ENCODE results near the gene TBX19. TPM values are rescaled to one million over a fixed set of nuclear protein-coding genes. Genes with fewer than 3 reads are reported as not detected.

Gene TBX19
- total and polyA plus RNA-seq, 2 of the 4 experiments (the other 2 are of a cell fraction) = 0.18 to 0.89 TPM

DNA sequence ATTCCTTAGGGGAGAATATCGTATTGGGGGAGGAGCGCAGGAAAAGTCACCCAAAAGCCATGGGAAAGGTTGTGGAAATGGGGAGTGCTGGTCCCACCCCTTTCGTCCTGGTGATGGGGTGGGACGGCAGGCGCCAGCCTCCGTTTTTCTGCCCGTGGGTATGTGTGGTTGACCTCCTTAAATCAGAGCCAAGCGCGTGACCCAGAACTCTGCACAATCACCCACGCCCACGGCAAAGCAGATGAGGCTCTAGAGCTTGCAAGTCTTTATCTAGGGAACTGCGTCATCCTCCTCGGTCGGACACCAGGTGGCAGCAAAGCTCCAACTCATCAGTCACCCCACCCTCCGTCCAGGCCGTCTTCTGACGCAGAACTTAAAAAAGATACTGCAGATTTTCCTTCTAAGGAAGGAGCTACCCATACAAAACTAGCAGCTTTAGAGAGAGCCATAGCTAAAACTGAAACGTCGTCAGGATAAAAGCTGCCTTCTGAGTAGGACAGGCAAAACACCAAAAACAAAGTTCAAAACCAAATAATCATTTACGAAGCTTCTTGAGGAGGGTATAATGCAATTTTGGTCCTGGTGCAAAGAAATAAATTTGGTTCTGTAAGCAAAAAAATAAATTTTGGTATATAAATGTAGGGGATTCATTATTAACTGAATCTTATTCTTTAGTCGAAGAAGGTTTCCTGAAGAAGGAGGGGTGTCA is 62.0 kb downstream of the TBX19 start:
- BruUV-seq (replicated peaks) = no TSS peak
- in situ Hi-C loops (cut with MboI; ENCODE audit: low sequenced_read_pairs) = loop anchor here (25.0 kb wide), 1 partner anchor 1020 kb away; the partner anchor contains the start of genes BLZF1 and NME7
- no peak overlapping the region for H2BK20ac ChIP-seq (ENCODE audit: low read depth, low read length)
- CTCF ChIA-PET = interaction anchor here (0.6 to 2.2 kb wide), 21 partner anchors 8 to 1026 kb away, joined by 3 to 12 read pairs (median 4); partner anchors contain the start of gene BLZF1
- no peaks in the 10 kb centered on the region for H4K20me1 ChIP-seq (ENCODE audit: insufficient read depth, low read length)
- H3K27ac ChIP-seq (ENCODE audit: insufficient read depth, low read length) = no peak overlapping the region
- peak overlapping the region; percentile 86 for H2AFZ ChIP-seq (replicated peaks; ENCODE audit: low read length, poor library complexity)
- dilution Hi-C loops (cut with HindIII; ENCODE audit: low sequenced_read_pairs, unreplicated experiment) = no loop called here
- H3K9me3 ChIP-seq (ENCODE audit: control insufficient read depth, insufficient read depth, low read length) = no peaks in the 10 kb centered on the region
- H3K4me2 ChIP-seq (ENCODE audit: low read depth, low read length) = peak overlapping the region; percentile 55
- H3K9ac ChIP-seq (ENCODE audit: low read depth, low read length) = no peak overlapping the region
- H2BK5ac ChIP-seq (ENCODE audit: low read depth, low read length, poor library complexity, severe bottlenecking) = no peak overlapping the region
- POLR2A ChIA-PET (ENCODE audit: unreplicated experiment) = no interaction called here
- no peak overlapping the region for H4K5ac ChIP-seq (ENCODE audit: low read depth, low read length)
- no peak overlapping the region for H3K56ac ChIP-seq (ENCODE audit: extremely low read depth, insufficient read depth, low read length)
- intact Hi-C loops (cut with micrococcal nuclease) = loop anchor here (1.0 to 2.0 kb wide), 3 partner anchors 97 to 1006 kb away; no protein-coding TSS in a partner anchor
- H3K23ac ChIP-seq (ENCODE audit: low read depth, low read length) = no peak overlapping the region
- no peak overlapping the region for H2BK120ac ChIP-seq (ENCODE audit: low read depth, low read length)
- H3K14ac ChIP-seq (replicated peaks; ENCODE audit: low read depth, low read length) = no peak overlapping the region; the same call in 1 of the 2 replicates
- DNase-seq (peak; percentile 91), ATAC-seq (ENCODE audit: low read depth) (peak; percentile 98)
- no peak overlapping the region for H2AK9ac ChIP-seq (replicated peaks; ENCODE audit: low read depth, low read length, poor library complexity)
- H3K4me3 ChIP-seq (ENCODE audit: insufficient read depth, low read depth, low read length) = no peak overlapping the region
- 8% methylated on average over 10 of the region's 21 CpGs; no CpG with 5 or more reads in 1 of the 2 experiments for WGBS, 2 experiments (ENCODE audit: extremely low coverage in 2 of 2, insufficient read length in 1 of 2)
- H3K18ac ChIP-seq (ENCODE audit: low read depth, low read length) = no peak overlapping the region
- H3K4me1 ChIP-seq (ENCODE audit: control insufficient read depth, insufficient read depth, low read length) = no peaks in the 10 kb centered on the region
- no peak overlapping the region for H2BK15ac ChIP-seq (ENCODE audit: low read depth, low read length)
- no peaks in the 10 kb centered on the region for H3K36me3 ChIP-seq (ENCODE audit: control insufficient read depth, insufficient read depth, low read length)
- no peak overlapping the region for H4K8ac ChIP-seq (ENCODE audit: low read depth in 2 of 2, low read length in 2 of 2)
- H3K79me1 ChIP-seq (ENCODE audit: low read depth in 1 of 2, low read length in 2 of 2) = no peaks in the 10 kb centered on the region
- peaks cover 2% of the 10 kb centered on the region for H3K27me3 ChIP-seq (ENCODE audit: control insufficient read depth, insufficient read depth, low read length)
- H3K4ac ChIP-seq (ENCODE audit: low read depth, low read length) = no peak overlapping the region
- TF ChIP-seq SMC3 (IDR thresholded peaks at IDR 0.05; ENCODE audit: low read depth, low read length) (peak; percentile 62), FOS (IDR thresholded peaks at IDR 0.05; ENCODE audit: low read depth, low read length) (no peak), RAD21 (IDR thresholded peaks at IDR 0.05; ENCODE audit: low read length) (peak; percentile 75), MAZ (IDR thresholded peaks at IDR 0.05; ENCODE audit: borderline replicate concordance, low read depth, low read length) (peak; percentile 65; the same call in 1 of the 2 replicates), ELK1 (IDR thresholded peaks at IDR 0.05; ENCODE audit: borderline replicate concordance, low read depth, low read length) (no peak)
- TF ChIP-seq, protein P1, sequence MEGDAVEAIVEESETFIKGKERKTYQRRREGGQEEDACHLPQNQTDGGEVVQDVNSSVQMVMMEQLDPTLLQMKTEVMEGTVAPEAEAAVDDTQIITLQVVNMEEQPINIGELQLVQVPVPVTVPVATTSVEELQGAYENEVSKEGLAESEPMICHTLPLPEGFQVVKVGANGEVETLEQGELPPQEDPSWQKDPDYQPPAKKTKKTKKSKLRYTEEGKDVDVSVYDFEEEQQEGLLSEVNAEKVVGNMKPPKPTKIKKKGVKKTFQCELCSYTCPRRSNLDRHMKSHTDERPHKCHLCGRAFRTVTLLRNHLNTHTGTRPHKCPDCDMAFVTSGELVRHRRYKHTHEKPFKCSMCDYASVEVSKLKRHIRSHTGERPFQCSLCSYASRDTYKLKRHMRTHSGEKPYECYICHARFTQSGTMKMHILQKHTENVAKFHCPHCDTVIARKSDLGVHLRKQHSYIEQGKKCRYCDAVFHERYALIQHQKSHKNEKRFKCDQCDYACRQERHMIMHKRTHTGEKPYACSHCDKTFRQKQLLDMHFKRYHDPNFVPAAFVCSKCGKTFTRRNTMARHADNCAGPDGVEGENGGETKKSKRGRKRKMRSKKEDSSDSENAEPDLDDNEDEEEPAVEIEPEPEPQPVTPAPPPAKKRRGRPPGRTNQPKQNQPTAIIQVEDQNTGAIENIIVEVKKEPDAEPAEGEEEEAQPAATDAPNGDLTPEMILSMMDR (conservative IDR thresholded peaks at IDR 0.05; ENCODE audit: low read depth, low read length) = peak; percentile 86
- H4K91ac ChIP-seq (ENCODE audit: insufficient read depth, low read depth, low read length) = no peak overlapping the region
- no peaks in the 10 kb centered on the region for H3K9me1 ChIP-seq (ENCODE audit: insufficient read depth, low read length)
- no peak overlapping the region for H2AK5ac ChIP-seq (ENCODE audit: low read depth, low read length)
